HG03097 (cell line): ENCODE results near the gene GJE1.

Experiments
- ATAC-seq: cut with Tn5 transposase; IDR thresholded peaks from one replicate; pipeline ENCODE4 v1.9.1; 2021; ENCODE audit not compliant: unreplicated experiment, low FRiP score

The GJE1 gene

GRCh38 chr6:142162780-142163179 lies 30.1 kb downstream of the GJE1 start:
- no peak for ATAC-seq

DNA sequence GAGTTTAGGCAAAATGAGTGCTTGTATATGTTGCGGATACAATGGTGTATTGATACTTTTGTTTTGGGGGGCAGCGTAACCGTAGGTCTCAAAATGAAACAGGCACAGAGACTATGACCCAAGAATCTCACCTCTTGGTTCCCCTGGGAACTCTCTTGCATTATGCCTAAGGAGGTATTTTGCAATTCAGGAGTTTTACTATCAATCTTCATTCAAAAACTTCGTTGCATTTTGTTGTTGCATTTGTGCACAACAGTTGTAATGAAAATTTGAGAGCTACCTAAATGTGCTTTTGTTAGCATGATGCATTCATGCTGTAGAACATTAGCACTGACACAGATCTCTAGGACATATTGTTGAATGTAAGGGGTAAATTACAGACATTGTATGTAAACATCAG lies 32.5 kb downstream of the GJE1 start:
- no peak for ATAC-seq

DNA sequence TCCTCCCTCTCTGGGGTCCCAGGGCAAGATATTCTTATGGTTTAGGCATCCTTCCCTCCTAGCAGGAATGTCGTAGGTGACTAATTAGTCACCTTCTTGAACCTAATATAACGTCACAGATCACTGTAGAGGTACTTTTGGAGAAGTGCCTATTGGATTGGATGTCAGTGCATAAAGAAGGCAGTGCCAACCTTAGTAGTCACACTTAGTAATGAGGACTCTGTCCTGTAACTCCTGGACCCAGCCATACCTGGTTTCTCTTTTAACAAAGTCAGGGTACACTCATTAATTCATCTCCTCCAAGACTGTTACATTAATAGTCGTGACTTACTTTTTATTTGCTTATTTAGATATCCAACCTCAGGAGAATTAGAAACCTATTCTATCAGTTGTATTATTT lies 34.3 kb downstream of the GJE1 start:
- no peak for ATAC-seq

DNA sequence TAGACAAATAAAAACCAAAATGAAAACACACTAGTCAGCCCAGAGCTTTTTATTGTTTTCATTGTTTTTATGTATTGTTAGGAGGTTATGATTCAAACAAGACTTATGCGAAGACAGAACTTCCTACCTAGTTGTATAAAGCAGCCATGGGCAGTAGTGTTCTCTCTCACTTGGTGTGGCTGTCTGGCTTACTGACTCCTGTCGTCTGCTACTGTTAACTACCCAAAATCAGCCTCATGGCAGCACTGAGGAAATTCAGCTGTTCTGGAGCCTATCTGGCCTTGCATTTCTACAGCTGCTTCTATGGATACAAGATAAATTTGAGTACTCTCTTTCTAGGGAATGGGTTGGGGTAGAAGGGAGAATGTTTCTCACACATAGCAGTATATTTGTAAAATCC lies 34.8 kb downstream of the GJE1 start:
- ATAC-seq = no peak

GRCh38 chr6:142171351-142171750 lies 38.6 kb downstream of the GJE1 start:
- ATAC-seq = no peak

DNA sequence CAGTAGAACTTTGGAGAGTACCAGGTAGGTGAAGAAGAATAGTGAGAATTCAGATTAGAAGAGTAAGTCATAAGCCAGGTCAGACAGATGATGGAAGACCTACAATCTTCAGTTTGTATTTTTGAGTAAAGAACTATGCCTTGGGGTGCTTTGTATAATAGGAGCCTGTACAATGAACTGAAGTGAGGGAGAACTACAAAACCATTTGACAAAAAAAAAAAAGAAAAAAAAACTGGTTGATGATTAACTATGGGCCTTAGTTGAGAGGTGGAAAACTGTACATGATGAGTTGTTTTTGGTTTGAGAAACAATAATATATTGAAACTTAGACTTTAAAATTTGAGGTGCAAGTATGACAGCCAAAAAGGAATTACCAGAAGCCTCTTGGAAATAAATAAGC lies 40.0 kb downstream of the GJE1 start:
- no peak for ATAC-seq

- ATAC-seq = no peak
Observed at GRCh38 chr6:142173980-142174379, 41.3 kb downstream of the GJE1 start.

DNA sequence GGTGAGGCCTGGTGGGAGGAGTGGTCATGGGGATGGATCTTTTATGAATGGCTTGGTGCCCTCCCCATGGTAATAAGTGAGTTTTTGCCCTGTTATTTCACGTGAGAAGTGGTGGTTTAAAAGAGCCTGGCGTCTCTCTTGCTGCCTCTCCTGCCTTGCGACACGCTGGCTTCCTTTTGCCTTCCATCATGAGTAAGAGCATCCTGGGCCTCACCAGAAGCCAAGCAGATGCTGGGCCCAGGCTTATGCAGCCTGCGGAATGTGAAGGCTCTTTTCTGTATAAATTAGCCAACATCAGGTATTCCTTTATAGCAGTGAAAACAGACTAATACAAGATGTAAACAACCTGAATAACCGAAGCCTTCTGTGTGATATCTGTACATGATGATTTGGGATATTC lies 42.0 kb downstream of the GJE1 start:
- no peak for ATAC-seq

GRCh38 chr6:142178129-142178528 lies 45.4 kb downstream of the GJE1 start:
- ATAC-seq = no peak

- no peak for ATAC-seq
Observed at GRCh38 chr6:142182004-142182403, 49.3 kb downstream of the GJE1 start.

DNA sequence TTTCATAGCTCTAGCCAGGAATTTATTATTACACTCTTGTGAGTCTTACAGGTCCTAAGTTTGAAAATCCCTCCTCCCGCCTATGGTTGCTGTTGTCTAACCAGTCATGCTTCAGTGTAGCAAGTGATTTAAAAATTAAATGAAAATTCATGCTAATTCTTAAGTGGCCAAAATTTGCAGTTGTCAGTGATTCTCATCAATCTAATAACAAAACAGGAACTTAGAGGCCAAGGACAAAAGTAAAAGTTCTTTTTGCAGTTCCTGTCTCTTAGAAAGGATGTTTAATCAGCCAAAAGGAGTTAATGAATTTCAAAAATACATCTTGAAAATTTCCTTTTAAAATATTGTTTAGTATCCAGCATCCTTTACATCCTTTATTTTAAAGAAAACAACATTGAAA lies 50.6 kb downstream of the GJE1 start:
- no peak for ATAC-seq

GRCh38 chr6:142184307-142184706 lies 51.6 kb downstream of the GJE1 start:
- no peak for ATAC-seq
